Panc1 (cell line): Measurements from ENCODE around the gene NUTM1. TPM values are rescaled to one million over a fixed set of nuclear protein-coding genes. Genes with fewer than 3 reads are reported as not detected.

Source experiments
- ATAC-seq: fragments of 200-7000 bp; cut with Tn5 transposase; 2 replicates; pipeline ENCODE4 v1.9.1; 2020; ENCODE audit warnings: mild to moderate bottlenecking, moderate library complexity
- BruUV-seq: library from RNA; stranded (reverse); fragments of 400-500 nt; replicated peaks from 2 replicates; lab custom pipeline; 2021; lab: Mats Ljungman, UMichigan
- CTCF ChIA-PET: fragments of 300-600 bp; sonication (Branson Sonifier 250); formaldehyde crosslinking; loops from one replicate; lab custom pipeline; 2022; ENCODE audit warnings: antibody characterized with exemption; lab: Charles Lee
- POLR2A ChIA-PET: fragments of 300-600 bp; sonication (Branson Sonifier 250); formaldehyde crosslinking; loops from one replicate; lab custom pipeline; 2022; ENCODE audit warnings: antibody characterized with exemption; lab: Charles Lee
- DNase-seq: peaks from one replicate; pipeline ENCODE4 v3.0.0-alpha.2; 2010; ENCODE audit warnings: low read depth, low spot score
- H3K27ac ChIP-seq: 2 replicates; pipeline ENCODE4 v1.5.1; 2011; ENCODE audit warnings: mild to moderate bottlenecking, low read length, inconsistent platforms
- H3K27me3 ChIP-seq: fragments of 200-500 bp; sonication (Bioruptor generic); 2 replicates; pipeline ENCODE4 v1.6.0; 2014; ENCODE audit warnings: low read length, inconsistent platforms; ENCODE audit not compliant: control insufficient read depth, insufficient read depth
- H3K36me3 ChIP-seq: fragments of 200-500 bp; sonication (Bioruptor generic); 2 replicates; pipeline ENCODE4 v1.5.1; 2014; ENCODE audit warnings: inconsistent platforms, mild to moderate bottlenecking, low read length, moderate library complexity; ENCODE audit not compliant: control insufficient read depth, insufficient read depth
- H3K4me1 ChIP-seq: 2 replicates; pipeline ENCODE4 v1.5.1; 2011; ENCODE audit warnings: inconsistent platforms, mild to moderate bottlenecking, low read length, moderate library complexity; ENCODE audit not compliant: control insufficient read depth, insufficient read depth
- H3K4me3 ChIP-seq, 2 experiments: 2 replicates each; pipeline ENCODE4 v1.5.1; 2011 to 2012; ENCODE audit warnings: low read depth in 2 of 2, low read length in 2 of 2, mild to moderate bottlenecking in 2 of 2, inconsistent platforms in 1 of 2, moderate library complexity in 1 of 2
- H3K9me3 ChIP-seq: fragments of 200-500 bp; sonication (Bioruptor generic); 2 replicates; pipeline ENCODE4 v1.5.1; 2014; ENCODE audit warnings: low read depth, mild to moderate bottlenecking, inconsistent platforms, low read length, moderate library complexity; ENCODE audit not compliant: control insufficient read depth, insufficient read depth
- POLR2AphosphoS5 ChIP-seq: IDR thresholded peaks from 2 replicates; pipeline ENCODE4 v1.6.1; 2012; ENCODE audit warnings: mild to moderate bottlenecking, low read depth, low read length, moderate library complexity
- SIN3A ChIP-seq: IDR thresholded peaks from 2 replicates; pipeline ENCODE4 v1.6.1; 2012; ENCODE audit warnings: low read depth, mild to moderate bottlenecking, low read length, moderate library complexity, borderline replicate concordance; ENCODE audit not compliant: insufficient read depth
- TCF7L2 ChIP-seq: IDR thresholded peaks from 2 replicates; pipeline ENCODE4 v1.6.1; 2011; ENCODE audit warnings: mild to moderate bottlenecking, low read depth, low read length, inconsistent platforms
- in situ Hi-C: cut with HindIII; loops from 2 replicates; pipeline ENCODE4 v1.10.0; 2016; ENCODE audit warnings: low sequenced_read_pairs, low pct_unique_long_range_greater_than_20kb
- intact Hi-C: fragments of 100-400 bp; cut with micrococcal nuclease; formaldehyde crosslinking; loops from one replicate; pipeline ENCODE4 v1.10.0; 2022; ENCODE audit not compliant: unreplicated experiment
- total RNA-seq: library from RNA; stranded (reverse); gene quantifications from one replicate; pipeline ENCODE4 v1.2.1, GENCODE V29; 2021; ENCODE audit not compliant: unreplicated experiment
- TF ChIP-seq, protein P1 (sequence below): fragments of 450-650 bp; IDR thresholded peaks from 2 replicates; pipeline ENCODE4 v1.5.1; 2017; ENCODE audit warnings: mild to moderate bottlenecking
- TF ChIP-seq, protein P2 (sequence below), 2 experiments: IDR thresholded peaks; 2 replicates each; pipeline ENCODE4 v1.6.1; 2011 to 2012; ENCODE audit warnings: low read depth in 2 of 2, control low read depth in 1 of 2, low read length in 1 of 2, mild to moderate bottlenecking in 1 of 2, moderate library complexity in 1 of 2; ENCODE audit not compliant: insufficient read depth in 1 of 2

Gene NUTM1
- total RNA-seq, 1 experiment from 2014 or later: 0.05 TPM

DNA sequence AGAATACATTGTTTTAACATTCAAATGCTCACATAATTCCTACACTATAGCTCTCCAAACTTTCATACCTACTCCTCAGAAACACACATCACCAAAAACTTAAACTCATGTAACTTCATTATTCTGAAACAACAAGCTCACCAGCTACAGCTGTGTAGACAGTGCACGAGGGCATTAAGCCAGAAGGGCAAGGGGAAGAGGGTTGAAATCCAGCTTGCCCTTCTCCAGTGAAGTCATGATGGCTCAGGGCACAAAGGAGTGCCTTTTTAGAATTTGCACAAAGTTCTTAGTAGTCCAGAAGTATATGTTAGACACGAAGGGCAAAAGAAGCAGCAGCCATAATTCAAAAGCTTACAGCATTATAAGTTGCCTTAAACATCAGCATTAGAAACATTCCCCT is 14.1 kb upstream of the NUTM1 start:
- in situ Hi-C loops: no loop called here
- H3K4me3 ChIP-seq: no peak overlapping the region
- H3K27ac ChIP-seq: no peak overlapping the region
- H3K27me3 ChIP-seq: no peaks in the 10 kb centered on the region
- intact Hi-C loops: loop anchor here (10.0 kb wide), 1 partner anchor 84 kb away; no protein-coding TSS in a partner anchor
- DNase-seq (no peak), ATAC-seq (no peak)
- TF ChIP-seq TCF7L2: no peak
- TF ChIP-seq, protein P1, sequence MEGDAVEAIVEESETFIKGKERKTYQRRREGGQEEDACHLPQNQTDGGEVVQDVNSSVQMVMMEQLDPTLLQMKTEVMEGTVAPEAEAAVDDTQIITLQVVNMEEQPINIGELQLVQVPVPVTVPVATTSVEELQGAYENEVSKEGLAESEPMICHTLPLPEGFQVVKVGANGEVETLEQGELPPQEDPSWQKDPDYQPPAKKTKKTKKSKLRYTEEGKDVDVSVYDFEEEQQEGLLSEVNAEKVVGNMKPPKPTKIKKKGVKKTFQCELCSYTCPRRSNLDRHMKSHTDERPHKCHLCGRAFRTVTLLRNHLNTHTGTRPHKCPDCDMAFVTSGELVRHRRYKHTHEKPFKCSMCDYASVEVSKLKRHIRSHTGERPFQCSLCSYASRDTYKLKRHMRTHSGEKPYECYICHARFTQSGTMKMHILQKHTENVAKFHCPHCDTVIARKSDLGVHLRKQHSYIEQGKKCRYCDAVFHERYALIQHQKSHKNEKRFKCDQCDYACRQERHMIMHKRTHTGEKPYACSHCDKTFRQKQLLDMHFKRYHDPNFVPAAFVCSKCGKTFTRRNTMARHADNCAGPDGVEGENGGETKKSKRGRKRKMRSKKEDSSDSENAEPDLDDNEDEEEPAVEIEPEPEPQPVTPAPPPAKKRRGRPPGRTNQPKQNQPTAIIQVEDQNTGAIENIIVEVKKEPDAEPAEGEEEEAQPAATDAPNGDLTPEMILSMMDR: no peak
- TF ChIP-seq, protein P2, sequence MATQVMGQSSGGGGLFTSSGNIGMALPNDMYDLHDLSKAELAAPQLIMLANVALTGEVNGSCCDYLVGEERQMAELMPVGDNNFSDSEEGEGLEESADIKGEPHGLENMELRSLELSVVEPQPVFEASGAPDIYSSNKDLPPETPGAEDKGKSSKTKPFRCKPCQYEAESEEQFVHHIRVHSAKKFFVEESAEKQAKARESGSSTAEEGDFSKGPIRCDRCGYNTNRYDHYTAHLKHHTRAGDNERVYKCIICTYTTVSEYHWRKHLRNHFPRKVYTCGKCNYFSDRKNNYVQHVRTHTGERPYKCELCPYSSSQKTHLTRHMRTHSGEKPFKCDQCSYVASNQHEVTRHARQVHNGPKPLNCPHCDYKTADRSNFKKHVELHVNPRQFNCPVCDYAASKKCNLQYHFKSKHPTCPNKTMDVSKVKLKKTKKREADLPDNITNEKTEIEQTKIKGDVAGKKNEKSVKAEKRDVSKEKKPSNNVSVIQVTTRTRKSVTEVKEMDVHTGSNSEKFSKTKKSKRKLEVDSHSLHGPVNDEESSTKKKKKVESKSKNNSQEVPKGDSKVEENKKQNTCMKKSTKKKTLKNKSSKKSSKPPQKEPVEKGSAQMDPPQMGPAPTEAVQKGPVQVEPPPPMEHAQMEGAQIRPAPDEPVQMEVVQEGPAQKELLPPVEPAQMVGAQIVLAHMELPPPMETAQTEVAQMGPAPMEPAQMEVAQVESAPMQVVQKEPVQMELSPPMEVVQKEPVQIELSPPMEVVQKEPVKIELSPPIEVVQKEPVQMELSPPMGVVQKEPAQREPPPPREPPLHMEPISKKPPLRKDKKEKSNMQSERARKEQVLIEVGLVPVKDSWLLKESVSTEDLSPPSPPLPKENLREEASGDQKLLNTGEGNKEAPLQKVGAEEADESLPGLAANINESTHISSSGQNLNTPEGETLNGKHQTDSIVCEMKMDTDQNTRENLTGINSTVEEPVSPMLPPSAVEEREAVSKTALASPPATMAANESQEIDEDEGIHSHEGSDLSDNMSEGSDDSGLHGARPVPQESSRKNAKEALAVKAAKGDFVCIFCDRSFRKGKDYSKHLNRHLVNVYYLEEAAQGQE (IDR thresholded peaks at IDR 0.05; ENCODE audit: insufficient read depth in 1 of 2, low read depth in 2 of 2, low read length in 1 of 2): no peak
- TF ChIP-seq SIN3A: no peak
- TF ChIP-seq POLR2AphosphoS5: no peak
- ChIA-PET CTCF (interaction anchor here (0.6 kb wide), 1 partner anchor 59 kb away, joined by 5 read pairs; no protein-coding TSS in a partner anchor), POLR2A (interaction anchor here (0.6 to 1.6 kb wide), 2 partner anchors 10 to 638 kb away, joined by 4 to 5 read pairs; no protein-coding TSS in a partner anchor)
- no TSS peak for BruUV-seq
- H3K9me3 ChIP-seq: no peaks in the 10 kb centered on the region
- H3K4me1 ChIP-seq: no peaks in the 10 kb centered on the region
- H3K36me3 ChIP-seq: no peaks in the 10 kb centered on the region

DNA sequence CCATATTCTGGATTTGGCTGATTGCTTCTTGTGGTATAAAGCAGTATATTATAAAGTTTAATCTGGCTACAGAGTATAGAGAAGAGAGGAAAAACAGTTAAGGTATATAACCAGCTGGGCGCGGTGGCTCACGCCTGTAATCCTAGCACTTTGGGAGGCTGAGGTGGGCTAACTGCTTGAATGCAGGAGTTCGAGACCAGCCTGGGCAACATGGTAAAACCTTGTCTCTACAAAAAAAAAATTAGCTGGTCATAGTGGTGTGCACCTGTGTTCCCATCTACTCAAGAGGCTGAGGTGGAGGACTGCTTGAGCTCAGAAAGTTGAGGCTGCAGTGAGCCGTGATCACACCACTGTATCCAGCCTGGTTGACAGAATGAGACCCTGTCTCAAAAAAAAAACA is 12.8 kb upstream of the NUTM1 start:
- Histone ChIP-seq H3K9me3 (no peaks in the 10 kb centered on the region), H3K4me1 (peaks cover 6% of the 10 kb centered on the region; the same call in 1 of the 2 replicates), H3K27ac (no peak overlapping the region), H3K4me3 (no peak overlapping the region), H3K27me3 (no peaks in the 10 kb centered on the region), H3K36me3 (no peaks in the 10 kb centered on the region)
- no peak for ATAC-seq
- POLR2A ChIA-PET: no interaction called here
- no TSS peak for BruUV-seq
- no peak for DNase-seq
- in situ Hi-C loops: no loop called here
- intact Hi-C loops: no loop called here
- TF ChIP-seq, protein P1: no peak
- TF ChIP-seq POLR2AphosphoS5: no peak
- TF ChIP-seq TCF7L2: no peak
- TF ChIP-seq SIN3A: no peak
- TF ChIP-seq, protein P2 (IDR thresholded peaks at IDR 0.05; ENCODE audit: insufficient read depth in 1 of 2, low read depth in 2 of 2, low read length in 1 of 2): no peak
- CTCF ChIA-PET: no interaction called here
